ENCODE data around the gene SERINC5.
A peak's percentile ranks its signal among the peaks of the same experiment; 100 is the strongest.

SERINC5 gene

GRCh38 chr5:80251636-80252035, 4.2 kb downstream of the SERINC5 start:
- peak; percentile 84 for DNase-seq

GRCh38 chr5:80250801-80251200, 5.0 kb downstream of the SERINC5 start:
- no peak for DNase-seq

- no peak for DNase-seq
Measured at GRCh38 chr5:80249901-80250300, 5.9 kb downstream of the SERINC5 start.

GRCh38 chr5:80248378-80248777, 7.5 kb downstream of the SERINC5 start:
- DNase-seq, result no peak

GRCh38 chr5:80246995-80247729, 8.7 kb downstream of the SERINC5 start:
- peak; percentile 33 for DNase-seq

- DNase-seq, result peak; percentile 52
Measured at GRCh38 chr5:80246001-80246758, 9.7 kb downstream of the SERINC5 start.

GRCh38 chr5:80243567-80243966, 12.3 kb downstream of the SERINC5 start:
- no peak for DNase-seq

- DNase-seq, result no peak
Measured at GRCh38 chr5:80242849-80243248, 13.0 kb downstream of the SERINC5 start.

GRCh38 chr5:80240368-80240986, 15.4 kb downstream of the SERINC5 start:
- no peak for DNase-seq

GRCh38 chr5:80239680-80240367, 16.0 kb downstream of the SERINC5 start:
- DNase-seq, result no peak

- no peak for DNase-seq
Measured at GRCh38 chr5:80238778-80239679, 16.8 kb downstream of the SERINC5 start.

- DNase-seq, result no peak
Measured at GRCh38 chr5:80238097-80238496, 17.8 kb downstream of the SERINC5 start.

- DNase-seq, result no peak
Measured at GRCh38 chr5:80237243-80237642, 18.6 kb downstream of the SERINC5 start.

GRCh38 chr5:80234116-80234948, 21.5 kb downstream of the SERINC5 start:
- no peak for DNase-seq

- no peak for DNase-seq
Measured at GRCh38 chr5:80231693-80232092, 24.2 kb downstream of the SERINC5 start.

GRCh38 chr5:80231243-80231642, 24.6 kb downstream of the SERINC5 start:
- no peak for DNase-seq

GRCh38 chr5:80230269-80230992, 25.4 kb downstream of the SERINC5 start:
- no peak for DNase-seq

- no peak for DNase-seq
Measured at GRCh38 chr5:80229902-80230255, 26.0 kb downstream of the SERINC5 start.

GRCh38 chr5:80227979-80228596, 27.8 kb downstream of the SERINC5 start:
- DNase-seq, result no peak

- DNase-seq, result no peak
Measured at GRCh38 chr5:80225934-80226326, 29.9 kb downstream of the SERINC5 start.

Measured in MV-4-11 (cell line).